Stimulated activated CD4-positive, alpha-beta T cell treated with anti-CD3 and anti-CD28 coated beads, Interleukin-1b, Interleukin-23, amount 100 ng/mL, for 24 hours (primary cell): ENCODE data around the gene KCNB1.
A peak's percentile ranks its signal among the peaks of the same experiment; 100 is the strongest.

Source experiments
- DNase-seq, 4 experiments: peaks; one replicate each; pipeline ENCODE4 v3.0.0-alpha.2; 2020; ENCODE audit warnings: low read depth in 4 of 4, low spot score in 1 of 4

KCNB1 gene

GRCh38 chr20:49392745-49393144, 89.7 kb downstream of the KCNB1 start:
- DNase-seq: no peak

DNA sequence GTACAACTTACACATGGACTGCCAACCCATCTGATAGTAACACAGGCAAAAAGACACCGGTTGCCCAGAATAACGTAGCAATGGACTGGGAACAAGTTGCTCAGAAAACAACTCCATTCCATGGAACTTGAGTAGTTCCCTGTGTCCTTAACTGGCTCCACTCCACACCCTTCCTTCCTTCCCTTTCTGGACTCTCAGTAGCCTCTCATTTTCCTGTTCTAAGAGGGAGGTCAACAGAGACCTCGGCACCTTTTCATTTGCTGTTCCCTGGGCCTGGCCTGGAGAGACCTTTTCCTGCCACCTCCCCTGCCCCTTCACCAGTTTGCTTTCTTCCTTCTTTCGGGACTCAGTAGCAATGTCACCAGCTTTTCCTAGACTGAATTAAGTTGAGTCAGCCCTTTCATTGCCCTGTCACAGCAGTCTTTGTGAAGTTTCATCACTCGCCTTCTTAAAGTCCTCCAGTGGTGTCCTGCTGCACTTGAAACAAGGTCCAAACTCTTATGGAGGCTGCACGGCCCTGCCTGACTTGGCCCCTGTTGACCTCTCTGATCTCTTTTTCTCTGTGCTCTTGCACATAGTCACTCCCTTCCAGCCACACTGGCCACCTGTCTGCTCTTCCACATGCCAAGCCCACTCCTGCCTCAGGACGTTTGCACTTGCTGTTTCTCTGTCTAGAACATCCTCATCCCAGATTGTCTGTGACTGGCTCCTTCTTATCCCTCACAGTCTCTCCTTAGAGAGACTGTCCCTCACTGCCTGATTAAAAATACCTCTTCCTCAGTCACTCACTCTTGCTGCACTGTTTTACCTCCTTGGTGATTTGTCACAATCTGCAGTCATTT, 90.8 kb downstream of the KCNB1 start:
- DNase-seq: no peak

- no peak for DNase-seq
Measured at GRCh38 chr20:49389854-49390253, 92.6 kb downstream of the KCNB1 start.

GRCh38 chr20:49388744-49389143, 93.7 kb downstream of the KCNB1 start:
- DNase-seq: no peak

GRCh38 chr20:49387581-49387939, 94.9 kb downstream of the KCNB1 start:
- no peak for DNase-seq

- no peak for DNase-seq
Measured at GRCh38 chr20:49386848-49387580, 95.5 kb downstream of the KCNB1 start.

GRCh38 chr20:49385465-49385864, 97.0 kb downstream of the KCNB1 start:
- no peak for DNase-seq

GRCh38 chr20:49384437-49385434, 97.7 kb downstream of the KCNB1 start:
- peak; percentile 44 to 63 (median 56) for DNase-seq

- no peak for DNase-seq
Measured at GRCh38 chr20:49381558-49382493, 100.6 kb downstream of the KCNB1 start.

DNA sequence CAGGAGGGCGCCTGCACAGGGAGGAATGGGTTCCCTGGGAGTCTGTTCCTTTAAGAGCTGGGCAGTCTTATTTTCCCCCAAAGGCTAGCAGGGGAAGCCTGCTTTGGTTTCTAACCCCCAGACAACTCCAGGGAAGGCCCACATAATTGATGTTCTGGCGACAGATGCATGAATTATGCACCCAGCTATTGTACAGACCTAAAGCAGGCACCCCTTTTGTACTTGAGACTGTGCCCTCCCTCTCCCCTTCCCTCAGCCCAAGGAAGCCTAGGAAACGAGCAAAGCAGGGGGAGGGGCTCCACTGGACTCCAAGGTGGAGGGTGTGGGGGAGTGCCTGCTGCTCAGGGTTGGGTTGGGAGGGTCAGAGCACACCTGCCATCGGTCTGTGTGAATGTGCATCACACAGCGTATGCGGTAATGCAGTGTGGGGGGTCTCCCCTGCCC, 102.1 kb downstream of the KCNB1 start:
- no peak for DNase-seq

DNA sequence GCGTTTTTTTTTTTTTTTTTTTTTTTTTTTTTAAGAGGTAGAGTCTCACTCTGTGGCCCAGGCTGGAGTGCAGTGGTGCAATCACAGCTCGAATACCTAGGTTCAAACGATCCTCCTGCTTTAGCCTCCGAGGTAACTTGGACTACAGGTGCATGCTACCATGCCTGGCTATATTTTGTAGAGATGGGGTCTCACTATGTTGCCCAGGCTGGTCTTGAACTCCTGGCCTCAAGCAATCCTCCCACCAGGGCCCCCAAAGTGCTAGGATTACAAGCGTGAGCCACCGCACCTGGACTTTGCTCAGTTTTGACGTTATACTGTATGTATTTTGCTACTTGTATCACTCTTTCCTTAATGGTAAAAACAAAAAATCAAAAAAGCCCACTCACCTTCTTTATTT, 103.1 kb downstream of the KCNB1 start:
- DNase-seq: no peak

DNA sequence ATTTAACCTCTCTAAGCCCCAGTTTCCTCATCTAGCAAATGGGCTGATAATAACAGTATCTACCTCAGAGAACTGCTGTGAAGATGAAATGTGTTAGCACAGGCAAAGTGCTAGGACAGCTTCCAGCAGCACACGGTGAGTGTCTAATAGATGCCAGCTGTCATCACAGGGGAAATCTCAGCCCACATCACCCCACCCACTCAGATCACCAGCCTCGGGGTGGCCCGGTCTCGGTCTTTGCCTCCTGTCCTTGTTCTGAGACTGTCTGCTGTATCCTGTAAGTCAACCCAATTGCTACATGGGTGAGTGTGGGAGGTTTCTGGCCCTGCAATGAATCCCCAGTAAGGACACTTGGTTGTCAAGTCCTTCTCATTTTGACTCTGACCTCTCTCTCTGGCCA, 105.1 kb downstream of the KCNB1 start:
- DNase-seq: no peak

- no peak for DNase-seq
Measured at GRCh38 chr20:49375170-49375569, 107.3 kb downstream of the KCNB1 start.

DNA sequence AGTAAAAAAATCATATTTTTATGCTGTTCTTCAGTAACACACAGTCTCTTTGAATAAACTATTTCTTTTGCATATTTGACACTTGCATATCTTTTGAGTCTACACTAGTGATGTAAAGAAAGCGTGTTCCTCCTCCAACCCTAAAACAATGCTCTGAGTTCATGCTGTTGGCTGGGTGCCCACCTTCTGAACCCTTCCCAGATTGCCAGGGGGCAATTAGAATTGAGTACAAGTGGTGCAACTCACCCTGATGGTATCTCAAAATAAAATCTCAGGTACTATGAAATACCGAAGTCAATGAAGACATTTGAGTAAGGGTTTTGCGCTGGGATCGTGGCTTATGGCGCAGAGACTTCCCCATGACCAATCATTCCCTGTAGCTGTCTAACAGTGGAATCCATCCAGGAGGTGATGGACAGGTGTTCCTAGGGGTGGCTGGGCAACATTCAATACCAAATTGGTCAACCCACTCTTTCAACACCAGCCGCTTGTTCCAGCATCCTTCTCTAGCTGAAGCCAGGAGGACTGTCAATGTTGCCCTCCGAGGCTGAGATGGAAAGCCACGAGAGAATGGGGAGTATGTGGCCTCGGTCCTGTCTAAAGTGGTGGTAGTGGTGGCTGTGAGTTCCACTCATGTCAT, 110.3 kb downstream of the KCNB1 start:
- no peak for DNase-seq

DNA sequence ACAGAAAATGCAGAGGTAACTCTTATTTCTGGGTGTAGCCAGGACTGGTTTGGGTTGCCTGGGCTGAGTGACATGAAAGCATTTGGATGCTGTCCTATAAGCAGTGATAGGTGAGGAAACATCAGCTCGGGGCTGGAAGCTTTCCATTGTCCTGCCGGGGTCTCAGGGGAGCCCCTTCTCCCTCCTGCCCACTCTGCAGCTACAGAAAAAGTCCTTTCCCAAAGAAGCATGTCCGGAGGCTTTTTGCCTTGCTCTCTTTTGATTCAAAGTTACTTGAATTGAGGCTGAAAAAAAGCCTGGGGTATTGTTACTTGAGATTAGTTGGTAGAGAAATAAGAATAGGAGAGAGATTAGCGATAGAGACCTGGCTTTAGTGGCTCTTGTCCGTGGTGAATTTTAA, 113.9 kb downstream of the KCNB1 start:
- no peak for DNase-seq

DNA sequence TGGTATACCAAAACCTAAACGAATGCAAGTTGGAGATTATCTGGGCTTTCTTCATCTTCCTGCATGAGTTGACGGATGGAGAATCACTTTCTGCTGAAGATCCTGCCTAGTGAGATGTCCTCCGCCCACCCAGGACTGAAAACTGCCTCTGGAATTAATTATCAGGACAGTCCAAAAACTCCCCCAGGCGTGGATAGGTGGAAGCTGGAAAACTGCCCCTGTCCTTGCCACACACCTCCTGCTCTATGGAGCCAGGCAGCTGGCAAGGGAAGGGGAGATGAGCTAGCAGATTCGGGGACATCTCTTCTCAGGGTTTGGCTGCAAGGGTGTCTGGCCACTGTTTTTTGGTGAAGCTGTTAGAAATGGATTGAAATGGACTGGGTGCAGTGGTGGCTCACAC, 115.4 kb downstream of the KCNB1 start:
- no peak for DNase-seq

GRCh38 chr20:49366687-49367086, 115.8 kb downstream of the KCNB1 start:
- no peak for DNase-seq

DNA sequence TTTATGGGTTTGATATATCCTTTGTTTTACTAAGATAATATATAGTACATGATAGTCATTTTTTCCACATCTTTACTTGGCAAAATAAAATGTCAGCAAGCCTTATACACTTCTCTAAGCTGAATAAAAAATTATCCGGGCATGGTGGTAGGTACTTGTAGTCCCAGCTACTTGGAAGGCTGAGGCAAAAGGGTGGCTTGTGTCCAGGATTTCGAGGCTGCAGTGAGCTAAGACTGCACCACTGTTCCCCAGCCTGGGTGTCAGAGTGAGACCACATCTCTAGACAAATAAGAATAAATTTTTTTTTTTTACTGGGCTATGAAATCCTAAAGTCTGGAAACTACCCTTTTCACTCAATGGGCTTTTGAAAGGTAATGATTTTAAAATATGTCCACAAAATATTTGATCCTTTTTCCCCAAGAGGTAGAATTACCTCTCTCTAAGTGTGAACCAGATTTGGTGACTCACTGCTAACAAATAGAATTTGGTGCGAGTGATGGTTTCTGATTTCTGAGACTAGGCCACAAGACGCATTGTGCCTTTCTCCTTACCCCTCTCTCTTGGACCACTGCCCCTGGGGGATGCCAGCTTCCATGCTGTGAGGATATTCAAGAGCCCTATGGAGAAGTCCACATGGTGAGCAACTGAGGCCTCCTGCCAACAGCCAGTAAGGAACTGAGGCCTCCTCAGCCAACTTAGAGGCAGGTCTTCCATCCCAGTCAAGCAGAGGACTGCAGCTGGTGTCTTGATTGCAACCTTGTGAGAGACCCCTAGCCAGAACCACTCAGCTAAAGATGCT, 120.4 kb downstream of the KCNB1 start:
- DNase-seq: no peak
